Caco-2 (cell line): Measurements from ENCODE around the gene PHF13. TPM values are rescaled to one million over a fixed set of nuclear protein-coding genes. Genes with fewer than 3 reads are reported as not detected.

Source experiments
- BruUV-seq: library from RNA; stranded (reverse); fragments of 400-500 nt; replicated peaks from 2 replicates; lab custom pipeline; 2021; lab: Mats Ljungman, UMichigan
- CTCF ChIA-PET: fragments of 300-600 bp; sonication (Branson Sonifier 250); formaldehyde crosslinking; loops from one replicate; lab custom pipeline; 2022; ENCODE audit warnings: antibody characterized with exemption; lab: Charles Lee
- POLR2A ChIA-PET: fragments of 300-600 bp; sonication (Branson Sonifier 250); formaldehyde crosslinking; loops from one replicate; lab custom pipeline; 2022; ENCODE audit warnings: antibody characterized with exemption; lab: Charles Lee
- DNase-seq, 2 experiments: peaks; one replicate each; pipeline versions ENCODE4 v3.0.0 to v3.0.0-alpha.2; 2020 to 2022
- H3K27me3 ChIP-seq: replicated peaks from 2 replicates; pipeline ENCODE4 v1.6.0; 2011; ENCODE audit warnings: low read length; ENCODE audit not compliant: control insufficient read depth, insufficient read depth
- H3K36me3 ChIP-seq: 2 replicates; pipeline ENCODE4 v1.5.1; 2011; ENCODE audit warnings: low read length; ENCODE audit not compliant: control insufficient read depth, insufficient read depth
- H3K4me1 ChIP-seq: fragments of 250-450 bp; sonication (Bioruptor Pico); 2 replicates; pipeline ENCODE4 v1.5.1; 2020; ENCODE audit warnings: mild to moderate bottlenecking
- H3K4me3 ChIP-seq: 2 replicates; pipeline ENCODE4 v1.5.1; 2011; ENCODE audit warnings: low read depth, mild to moderate bottlenecking, control low read depth, low read length
- H3K9me3 ChIP-seq: fragments of 250-450 bp; sonication (Bioruptor Pico); 2 replicates; pipeline ENCODE4 v1.5.1; 2020; ENCODE audit warnings: mild to moderate bottlenecking, moderate library complexity
- H3K27ac Mint-ChIP-seq: one replicate; pipeline ENCODE4 v1.8.0; 2022; ENCODE audit warnings: mixed read lengths; ENCODE audit not compliant: unreplicated experiment
- H3K27me3 Mint-ChIP-seq: one replicate; pipeline ENCODE4 v1.8.0; 2022; ENCODE audit warnings: mixed read lengths; ENCODE audit not compliant: insufficient read depth, unreplicated experiment
- H3K36me3 Mint-ChIP-seq: one replicate; pipeline ENCODE4 v1.8.0; 2022; ENCODE audit warnings: mild to moderate bottlenecking, mixed read lengths; ENCODE audit not compliant: insufficient read depth, unreplicated experiment
- H3K4me1 Mint-ChIP-seq: one replicate; pipeline ENCODE4 v1.8.0; 2022; ENCODE audit warnings: low read depth, mixed read lengths; ENCODE audit not compliant: unreplicated experiment
- H3K4me3 Mint-ChIP-seq: one replicate; pipeline ENCODE4 v1.8.0; 2022; ENCODE audit warnings: mild to moderate bottlenecking, moderate library complexity, mixed read lengths; ENCODE audit not compliant: unreplicated experiment
- H3K9me3 Mint-ChIP-seq: one replicate; pipeline ENCODE4 v1.8.0; 2022; ENCODE audit warnings: mixed read lengths; ENCODE audit not compliant: unreplicated experiment
- CTCF ChIP-seq, 2 experiments: fragments of 200-600 bp in 1 of 2; IDR thresholded peaks; 1 replicate in 1 of 2; 2 replicates in 1 of 2; pipeline versions ENCODE4 v1.5.1 to v1.8.0; 2011 to 2022; ENCODE audit warnings: antibody characterized with exemption in 1 of 2, control low read depth in 1 of 2, inconsistent platforms in 1 of 2, low read depth in 1 of 2, low read length in 1 of 2, mild to moderate bottlenecking in 1 of 2, moderate library complexity in 1 of 2; ENCODE audit not compliant: insufficient read depth in 1 of 2, severe bottlenecking in 1 of 2, unreplicated experiment in 1 of 2
- intact Hi-C: fragments of 100-400 bp; cut with micrococcal nuclease; formaldehyde crosslinking; loops from one replicate; pipeline ENCODE4 v1.10.0; 2022; ENCODE audit not compliant: unreplicated experiment
- total RNA-seq: library from RNA; stranded (reverse); gene quantifications from 2 replicates; pipeline ENCODE4 v1.2.3, GENCODE V29; 2022

The PHF13 gene
- total RNA-seq, 1 experiment from 2014 or later, result 21.8 TPM

GRCh38 chr1:6591644-6592043, 21.9 kb upstream of the PHF13 start:
- H3K36me3 ChIP-seq, result peaks cover 2% of the 10 kb centered on the region
- intact Hi-C loops, result no loop called here

GRCh38 chr1:6592441-6592840, 21.1 kb upstream of the PHF13 start:
- peaks cover 2% of the 10 kb centered on the region for H3K36me3 ChIP-seq
- Mint-ChIP-seq H3K4me1 (no peaks in the 10 kb centered on the region), H3K9me3 (no peaks in the 10 kb centered on the region), H3K27me3 (no peaks in the 10 kb centered on the region), H3K36me3 (peaks cover 42% of the 10 kb centered on the region), H3K27ac (no peak overlapping the region), H3K4me3 (no peak overlapping the region)
- no peak for DNase-seq
- CTCF ChIA-PET, result no interaction called here
- no peak for TF ChIP-seq CTCF (IDR thresholded peaks at IDR 0.05; ENCODE audit: insufficient read depth in 1 of 2, low read depth in 1 of 2, low read length in 1 of 2, severe bottlenecking in 1 of 2, unreplicated experiment in 1 of 2)
- intact Hi-C loops, result no loop called here
- no peaks in the 10 kb centered on the region for H3K4me1 ChIP-seq
- no peak overlapping the region for H3K4me3 ChIP-seq
- BruUV-seq, result no TSS peak
- no peaks in the 10 kb centered on the region for H3K9me3 ChIP-seq
- H3K27me3 ChIP-seq, result no peaks in the 10 kb centered on the region
- POLR2A ChIA-PET, result interaction anchor here (0.9 kb wide), 1 partner anchor 30 kb away, joined by 3 read pairs; no protein-coding TSS in a partner anchor

More at GRCh38 chr1:6591644-6592043, 21.9 kb upstream of the PHF13 start:
- Mint-ChIP-seq H3K36me3 (peaks cover 35% of the 10 kb centered on the region), H3K27ac (no peak overlapping the region), H3K9me3 (no peaks in the 10 kb centered on the region), H3K4me1 (no peaks in the 10 kb centered on the region), H3K27me3 (no peaks in the 10 kb centered on the region), H3K4me3 (no peak overlapping the region)
- TF ChIP-seq CTCF (IDR thresholded peaks at IDR 0.05; ENCODE audit: insufficient read depth in 1 of 2, low read depth in 1 of 2, low read length in 1 of 2, severe bottlenecking in 1 of 2, unreplicated experiment in 1 of 2), result no peak
- H3K4me1 ChIP-seq, result no peaks in the 10 kb centered on the region
- CTCF ChIA-PET, result no interaction called here
- DNase-seq, result no peak
- no TSS peak for BruUV-seq
- POLR2A ChIA-PET, result interaction anchor here (0.9 to 1.2 kb wide), 2 partner anchors 12 to 29 kb away, joined by 3 to 4 read pairs; no protein-coding TSS in a partner anchor
- H3K9me3 ChIP-seq, result no peaks in the 10 kb centered on the region
- no peaks in the 10 kb centered on the region for H3K27me3 ChIP-seq
- no peak overlapping the region for H3K4me3 ChIP-seq

- TF ChIP-seq CTCF (IDR thresholded peaks at IDR 0.05; ENCODE audit: insufficient read depth in 1 of 2, low read depth in 1 of 2, low read length in 1 of 2, severe bottlenecking in 1 of 2, unreplicated experiment in 1 of 2), result no peak
- DNase-seq, result no peak
- Mint-ChIP-seq H3K27ac (no peak overlapping the region), H3K4me1 (no peaks in the 10 kb centered on the region), H3K36me3 (peaks cover 44% of the 10 kb centered on the region), H3K9me3 (no peaks in the 10 kb centered on the region), H3K27me3 (no peaks in the 10 kb centered on the region), H3K4me3 (no peak overlapping the region)
- BruUV-seq, result no TSS peak
- Histone ChIP-seq H3K4me3 (no peak overlapping the region), H3K27me3 (no peaks in the 10 kb centered on the region), H3K36me3 (peaks cover 8% of the 10 kb centered on the region), H3K9me3 (no peaks in the 10 kb centered on the region), H3K4me1 (no peaks in the 10 kb centered on the region)
- POLR2A ChIA-PET, result interaction anchor here (0.9 kb wide), 1 partner anchor 31 kb away, joined by 3 read pairs; no protein-coding TSS in a partner anchor
- CTCF ChIA-PET, result no interaction called here
- intact Hi-C loops, result no loop called here
These were observed 20.5 kb upstream of the PHF13 start for GRCh38 chr1:6592865-6593593.
